GM18520 (cell line): Measurements from ENCODE around the gene ITSN2.

Experiments
- ATAC-seq: cut with Tn5 transposase; IDR thresholded peaks from one replicate; pipeline ENCODE4 v1.9.1; 2021; ENCODE audit not compliant: unreplicated experiment

ITSN2 gene

DNA sequence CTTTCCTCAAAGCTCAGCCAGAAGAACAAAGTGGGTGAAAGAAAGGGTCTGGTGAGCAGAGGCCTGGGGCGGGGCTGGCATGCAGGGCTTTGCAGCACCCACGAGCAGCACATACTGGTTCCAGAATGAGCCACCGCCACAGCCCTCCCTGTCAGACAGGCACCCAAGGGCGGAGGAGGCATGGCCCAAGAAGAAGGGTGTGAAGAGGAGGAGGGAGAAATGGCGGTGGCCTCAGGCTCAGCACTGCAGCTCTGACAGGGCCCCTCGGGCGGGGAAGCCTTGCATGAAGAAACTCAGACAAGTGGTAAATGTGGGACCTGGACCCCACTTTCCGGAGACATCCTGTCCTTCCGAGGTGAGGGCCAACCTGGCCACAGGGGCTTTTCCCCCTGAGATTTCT, 169.8 kb downstream of the ITSN2 start:
- ATAC-seq, result no peak

DNA sequence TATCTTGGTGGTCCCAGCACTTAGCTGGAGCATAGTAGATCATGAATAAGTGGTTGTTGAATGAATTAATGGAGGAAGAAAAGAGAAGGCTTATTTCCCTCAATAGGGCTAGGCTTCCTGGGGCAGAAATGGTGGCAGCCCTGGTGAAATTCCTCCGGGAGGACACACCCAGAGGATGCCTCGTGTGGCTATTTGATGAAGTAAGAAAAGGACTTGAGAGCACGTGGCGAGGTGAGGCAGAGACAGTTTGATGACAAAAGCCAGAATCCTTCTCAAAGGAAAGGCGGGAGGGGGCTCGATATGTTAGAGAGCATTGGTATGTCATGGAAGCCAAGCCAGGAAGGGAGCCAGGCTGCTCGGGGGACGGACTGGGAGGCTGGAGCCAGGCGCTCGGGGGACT, 170.8 kb downstream of the ITSN2 start:
- ATAC-seq, result no peak

DNA sequence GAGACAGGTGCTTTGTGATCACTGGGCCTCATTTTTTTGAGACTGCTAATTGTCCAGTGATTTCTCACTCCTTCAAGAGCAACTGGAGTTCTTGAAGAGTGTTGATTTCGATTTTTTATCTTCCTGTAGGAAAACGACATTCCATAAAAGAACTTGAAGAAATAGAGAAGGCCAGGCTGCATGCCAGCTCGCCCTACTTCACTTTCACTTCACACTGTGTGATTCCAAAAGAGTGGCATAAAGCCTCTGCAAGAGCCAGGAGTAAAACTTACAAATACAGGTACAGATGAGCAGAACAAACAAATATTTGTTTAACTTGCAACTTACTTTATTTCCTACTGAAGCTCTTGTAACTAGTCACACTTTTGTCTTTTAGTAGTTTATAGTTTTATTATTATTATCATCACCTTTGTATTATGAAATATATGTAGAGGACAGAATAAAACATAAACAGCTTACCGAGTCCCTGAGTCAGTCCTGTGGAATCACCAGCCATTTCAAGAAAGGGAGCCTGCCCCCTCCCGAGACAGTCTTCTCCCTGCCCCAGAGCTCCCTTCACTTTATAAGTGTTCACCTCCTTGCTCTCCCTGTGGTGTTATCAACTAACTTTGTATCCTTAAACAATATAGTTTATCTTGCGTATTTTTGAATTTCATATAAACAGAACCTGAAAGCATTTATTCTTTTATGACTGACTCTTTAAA, 176.8 kb downstream of the ITSN2 start:
- no peak for ATAC-seq

DNA sequence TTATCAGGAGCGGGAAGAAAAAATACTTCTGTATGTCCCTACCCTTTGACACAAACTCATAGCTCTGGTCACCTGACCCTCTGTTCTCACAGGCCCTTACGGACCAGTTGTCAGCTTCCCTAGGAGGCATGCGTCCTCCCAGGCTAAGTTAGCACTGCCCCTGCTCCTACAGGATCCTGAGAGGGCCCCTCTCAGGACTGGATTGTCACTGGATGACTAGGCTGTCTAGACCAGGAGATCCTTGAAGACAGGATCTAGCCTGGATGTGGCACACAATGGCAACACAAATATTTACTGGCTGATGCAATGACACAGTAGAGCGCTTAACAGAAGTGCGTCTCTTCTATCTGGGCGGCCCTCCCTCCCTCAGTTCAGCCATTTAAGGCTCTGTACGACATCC, 177.8 kb downstream of the ITSN2 start:
- ATAC-seq, result no peak

DNA sequence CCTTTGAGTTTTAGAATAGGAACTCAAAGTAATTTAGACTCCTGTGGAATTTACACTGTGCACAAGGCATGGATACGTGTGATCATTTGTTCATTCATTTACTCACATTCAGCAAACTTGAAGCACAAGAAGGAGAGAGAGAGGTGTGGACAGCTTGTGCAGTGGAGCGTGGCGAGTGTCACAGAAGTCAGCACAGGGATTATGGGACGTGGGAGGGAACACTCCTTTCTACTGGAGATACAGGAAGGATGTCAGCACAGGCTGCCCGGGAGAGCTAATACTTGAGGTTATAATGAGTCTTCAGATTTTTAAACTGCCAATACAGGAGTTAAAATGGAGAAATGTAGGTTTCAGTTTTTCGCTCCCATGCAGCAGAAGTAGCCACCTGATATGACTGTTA, 178.5 kb downstream of the ITSN2 start:
- ATAC-seq, result no peak

DNA sequence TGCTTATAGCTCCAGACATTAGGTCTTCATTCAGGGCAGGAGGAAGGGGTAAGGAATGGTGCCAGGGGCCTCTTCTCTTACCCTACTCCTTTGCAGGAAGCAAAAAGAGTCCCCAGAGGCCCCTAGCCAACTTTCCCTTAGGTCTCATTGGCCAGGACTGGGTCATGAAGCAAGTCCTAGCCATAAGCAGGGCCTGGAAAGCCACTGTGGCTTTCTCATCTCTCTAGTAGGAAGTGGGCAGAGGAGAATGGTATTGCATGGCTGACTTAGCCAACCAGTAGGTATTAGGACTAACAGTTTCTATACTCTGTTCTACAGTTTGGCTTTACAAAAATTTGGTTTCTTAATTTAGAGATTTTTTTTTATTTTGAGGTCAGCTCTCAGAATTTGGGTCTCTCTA, 180.7 kb downstream of the ITSN2 start:
- no peak for ATAC-seq

DNA sequence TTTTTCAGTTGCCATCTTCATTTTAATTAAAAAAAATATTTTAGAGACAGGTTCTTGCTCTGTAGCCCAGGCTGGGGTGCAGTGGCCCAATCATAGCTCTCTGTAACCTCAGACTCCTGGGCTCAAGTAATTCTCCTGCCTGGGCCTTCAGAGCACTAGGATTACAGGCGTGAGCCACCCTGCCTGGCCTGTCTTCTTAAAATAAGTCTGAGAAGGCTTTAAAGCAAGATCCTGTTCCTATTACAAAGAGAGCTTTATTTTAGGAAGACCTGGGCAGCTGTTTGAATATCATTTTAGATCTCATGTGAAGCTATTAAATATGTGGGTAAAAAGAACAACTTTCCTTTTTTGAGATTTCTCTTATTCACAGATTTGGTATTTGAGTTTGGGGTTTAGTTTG, 184.0 kb downstream of the ITSN2 start:
- ATAC-seq, result no peak

DNA sequence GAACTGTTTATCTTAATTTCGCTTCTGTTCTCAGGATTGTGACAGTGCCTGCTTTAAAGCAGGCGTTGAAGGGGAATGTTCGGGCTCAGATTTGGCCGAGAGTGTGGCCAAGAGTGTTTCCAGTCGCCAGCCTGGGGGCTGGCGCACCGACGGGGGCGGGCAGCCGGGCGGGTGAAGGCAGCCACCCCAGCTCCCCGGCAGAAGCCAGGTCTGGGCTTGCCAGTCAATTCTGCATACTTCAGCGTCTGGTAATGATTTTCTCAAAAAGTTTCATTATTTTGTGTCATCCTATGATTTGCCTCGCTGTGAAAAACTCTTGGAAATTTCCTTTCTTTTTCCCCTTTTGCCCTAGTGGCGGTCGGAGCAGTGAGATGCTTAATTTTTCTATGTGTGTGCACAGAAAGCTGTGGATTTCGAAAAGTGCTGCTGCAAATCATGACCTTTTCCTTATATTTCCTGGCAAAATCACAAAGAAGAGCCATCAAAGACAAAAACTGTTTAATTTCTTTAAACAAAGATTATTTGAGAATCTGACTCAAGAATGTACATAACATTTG, 184.6 kb downstream of the ITSN2 start:
- no peak for ATAC-seq

DNA sequence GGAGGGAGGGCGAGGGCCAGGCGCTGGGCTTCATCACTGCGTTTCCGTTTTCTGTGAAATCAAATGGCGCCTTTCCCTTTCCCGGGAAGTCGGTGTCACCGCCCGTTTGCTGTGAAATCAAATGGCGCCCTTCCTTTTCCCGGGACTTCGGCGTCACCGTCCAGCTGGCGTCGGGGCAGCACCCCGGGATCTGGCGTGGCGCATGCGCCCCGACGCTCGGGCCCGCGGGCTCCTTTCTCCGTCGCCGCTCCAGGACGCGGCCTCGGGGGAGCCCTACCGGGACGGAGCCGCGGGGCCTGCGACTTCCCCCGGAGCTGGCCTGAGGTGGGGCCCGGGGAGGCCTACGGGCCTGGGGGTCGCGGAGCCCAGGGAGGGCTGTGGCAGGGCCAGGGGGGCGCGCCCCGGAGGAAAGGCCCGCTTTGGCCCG, 185.5 kb downstream of the ITSN2 start, which contains the start of gene FAM228A:
Gene FAM228A, plus strand, starts transcription at position 203 of the 427 bp plus-strand sequence. CDS start 428 bp downstream, outside the sequence.
- ATAC-seq, result no peak

DNA sequence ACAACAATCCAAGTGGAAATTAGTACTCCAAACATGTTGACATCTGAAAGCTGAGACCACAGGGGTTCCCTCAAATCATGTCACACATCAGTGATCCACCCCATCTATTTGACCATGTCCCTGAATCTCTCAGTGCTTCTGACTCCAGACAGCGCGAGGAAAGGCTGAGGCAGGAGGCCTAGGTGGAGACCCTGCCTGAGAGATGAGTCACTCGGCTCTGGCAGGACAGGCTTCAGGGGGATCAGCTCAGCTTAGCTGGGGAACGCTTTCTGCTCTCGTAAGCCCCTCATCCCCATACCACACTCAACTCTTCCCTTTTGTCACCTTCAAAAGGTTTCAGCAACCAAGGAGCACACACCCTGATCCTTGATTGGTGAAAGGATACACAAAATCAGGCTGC, 191.3 kb downstream of the ITSN2 start:
- no peak for ATAC-seq

DNA sequence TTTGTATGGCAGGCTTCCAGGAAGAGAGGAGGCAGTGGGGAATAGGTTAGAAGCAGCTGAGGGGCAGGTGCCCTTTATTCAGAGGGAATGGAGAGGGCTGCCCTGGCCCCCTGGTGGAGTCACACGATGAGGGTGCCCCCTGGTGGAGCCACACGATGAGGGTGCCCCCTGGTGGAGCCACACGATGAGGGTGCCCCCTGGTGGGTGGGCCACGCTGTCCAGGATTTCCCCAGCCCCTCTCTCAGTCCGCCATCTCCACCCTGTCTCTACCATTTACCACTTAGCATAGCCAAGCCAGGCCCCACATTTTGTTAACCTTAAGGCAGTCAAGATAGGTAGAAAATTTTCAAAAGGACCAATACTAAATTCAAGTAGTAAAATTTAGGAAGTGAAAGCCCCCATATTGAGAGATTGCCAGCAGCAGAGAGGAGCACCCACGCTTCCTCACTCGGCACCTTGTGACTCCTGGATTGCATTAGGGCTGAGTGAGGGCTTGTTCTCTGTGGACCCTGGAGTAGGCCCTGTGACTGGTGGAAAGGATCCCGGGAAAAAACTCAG, 195.8 kb downstream of the ITSN2 start:
- no peak for ATAC-seq

DNA sequence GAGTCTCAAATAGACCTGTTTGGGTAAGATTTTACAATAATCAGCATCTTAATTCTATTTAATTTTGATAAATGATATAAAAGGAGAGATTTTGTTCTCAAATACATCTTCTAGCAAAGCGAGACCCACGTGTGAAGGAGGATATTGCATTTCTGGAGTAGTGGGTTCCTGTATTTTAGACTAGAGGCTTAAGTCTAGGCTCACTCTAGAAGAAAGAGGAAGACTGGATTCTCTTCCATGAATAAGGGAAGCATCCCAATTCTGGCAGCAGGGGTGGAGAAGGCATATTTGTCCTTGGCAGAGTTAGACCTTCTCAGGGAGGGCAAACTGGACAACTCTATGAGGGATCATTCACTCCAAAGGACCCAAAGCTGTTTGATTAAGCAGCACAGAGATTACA, 196.7 kb downstream of the ITSN2 start:
- ATAC-seq, result no peak

DNA sequence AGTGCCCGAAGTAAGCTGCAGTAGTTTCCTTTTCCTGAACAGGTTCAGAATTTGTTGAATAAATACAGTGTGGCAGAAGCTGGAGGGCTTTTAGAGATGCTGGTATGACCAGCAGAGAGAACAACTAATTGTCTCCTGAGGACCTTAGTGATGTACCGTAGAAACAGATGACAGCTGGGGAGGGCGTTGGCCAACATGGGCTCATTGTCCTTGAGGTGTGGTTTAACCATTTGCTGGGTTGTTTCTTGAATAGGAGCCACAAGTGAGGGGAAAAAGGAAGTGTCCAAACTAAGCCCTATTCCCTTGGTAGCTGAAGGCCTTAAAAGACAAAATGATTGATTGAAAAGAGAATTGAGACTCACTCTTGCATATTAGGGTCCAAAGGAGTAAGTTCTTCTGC, 197.2 kb downstream of the ITSN2 start:
- ATAC-seq, result no peak

DNA sequence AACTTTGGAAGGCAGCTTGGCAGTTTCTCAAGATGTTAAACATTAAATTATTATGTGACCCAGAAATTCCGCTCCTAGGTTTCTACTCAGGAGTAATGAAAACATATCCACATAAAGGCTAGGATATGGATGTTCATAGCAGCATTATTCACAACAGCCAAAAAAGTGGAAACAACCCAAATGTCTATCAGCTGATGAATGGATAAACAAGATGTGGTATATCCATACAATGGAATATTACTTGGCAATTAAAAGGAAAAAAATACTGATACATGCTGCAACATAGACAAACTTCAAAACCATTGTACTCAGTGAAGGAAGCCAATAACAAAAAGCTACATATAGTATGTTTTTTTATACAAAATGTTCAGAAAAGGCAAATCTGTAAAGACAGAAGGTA, 197.8 kb downstream of the ITSN2 start:
- no peak for ATAC-seq

DNA sequence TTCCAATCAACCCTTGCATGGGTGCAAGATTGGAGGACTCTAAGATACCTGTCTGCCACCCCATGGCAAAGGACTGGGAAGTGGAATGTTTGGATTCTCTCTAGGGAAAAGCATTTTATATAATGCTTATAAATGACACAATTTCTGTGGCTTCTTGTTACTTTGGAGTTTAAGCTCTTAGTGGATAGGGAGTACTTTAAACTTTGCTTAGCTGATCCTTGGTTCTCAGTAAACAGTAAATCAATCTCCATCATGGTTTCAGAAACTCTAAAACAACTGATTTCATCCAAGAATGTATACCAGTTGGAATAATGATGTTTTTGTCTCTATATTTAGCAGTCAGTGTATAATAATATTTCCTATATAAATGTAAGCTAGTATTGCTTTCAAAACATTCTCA, 199.6 kb downstream of the ITSN2 start:
- no peak for ATAC-seq

DNA sequence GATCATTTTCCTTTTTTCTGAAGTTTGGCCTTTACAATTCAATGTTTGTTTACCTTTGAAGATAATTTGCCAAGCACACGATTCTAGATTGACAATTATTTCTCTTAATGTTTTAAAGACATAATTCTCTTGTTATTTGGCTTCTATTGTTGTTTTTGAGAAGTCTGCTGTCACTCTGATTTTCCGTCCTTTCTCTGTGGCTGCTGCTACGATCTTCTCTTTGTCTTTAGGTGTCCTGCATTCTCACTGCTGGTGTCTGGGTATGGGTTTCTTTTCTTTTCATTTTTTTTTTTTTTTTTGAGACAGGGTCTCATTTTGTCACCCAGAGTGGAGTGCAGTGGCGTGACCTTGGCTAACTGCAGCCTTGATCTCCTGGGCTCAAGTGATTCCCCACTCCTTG, 200.6 kb downstream of the ITSN2 start:
- no peak for ATAC-seq

DNA sequence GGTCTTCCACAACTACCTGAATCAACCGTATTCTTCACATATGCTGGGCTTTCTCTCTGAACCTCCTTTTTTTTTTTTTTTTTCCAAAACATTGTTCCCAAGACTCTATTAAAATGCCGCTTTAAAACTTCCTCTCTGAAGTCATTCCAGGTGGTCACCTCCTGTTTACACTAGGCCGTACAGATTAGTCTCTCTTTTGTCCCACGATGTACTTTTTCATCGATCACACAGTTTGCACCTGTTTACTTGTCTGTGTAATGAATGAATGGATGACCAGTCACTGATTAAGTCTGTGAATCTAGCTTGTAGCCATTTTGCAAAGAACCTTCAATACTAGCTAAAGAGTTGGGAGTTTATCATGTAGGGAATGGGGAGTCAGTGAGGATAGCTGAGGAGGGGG, 202.2 kb downstream of the ITSN2 start:
- ATAC-seq, result no peak

DNA sequence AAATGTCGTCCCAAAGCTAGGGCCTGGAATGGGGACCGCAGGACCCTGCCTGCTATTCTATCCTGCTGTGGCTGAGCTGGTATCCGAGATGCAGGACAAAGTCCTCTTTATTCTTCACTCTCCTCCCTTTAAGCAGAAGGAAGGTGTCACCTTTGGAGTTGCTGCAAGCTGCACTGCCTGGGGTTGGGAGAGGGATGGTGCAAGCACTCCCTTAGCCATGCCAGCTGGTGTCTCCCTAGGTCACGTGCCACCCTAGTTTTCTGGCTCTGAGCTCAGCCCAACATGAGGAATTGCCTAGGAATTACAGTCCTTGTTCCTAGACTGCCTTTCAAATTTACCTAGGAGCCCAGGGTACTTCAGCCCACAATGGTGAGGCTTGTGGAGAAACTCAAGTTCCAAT, 206.9 kb downstream of the ITSN2 start:
- no peak for ATAC-seq
